ENCODE data around the gene MMRN1. TPM values are rescaled to one million over a fixed set of nuclear protein-coding genes. Genes with fewer than 3 reads are reported as not detected.

Gene MMRN1, protein sequence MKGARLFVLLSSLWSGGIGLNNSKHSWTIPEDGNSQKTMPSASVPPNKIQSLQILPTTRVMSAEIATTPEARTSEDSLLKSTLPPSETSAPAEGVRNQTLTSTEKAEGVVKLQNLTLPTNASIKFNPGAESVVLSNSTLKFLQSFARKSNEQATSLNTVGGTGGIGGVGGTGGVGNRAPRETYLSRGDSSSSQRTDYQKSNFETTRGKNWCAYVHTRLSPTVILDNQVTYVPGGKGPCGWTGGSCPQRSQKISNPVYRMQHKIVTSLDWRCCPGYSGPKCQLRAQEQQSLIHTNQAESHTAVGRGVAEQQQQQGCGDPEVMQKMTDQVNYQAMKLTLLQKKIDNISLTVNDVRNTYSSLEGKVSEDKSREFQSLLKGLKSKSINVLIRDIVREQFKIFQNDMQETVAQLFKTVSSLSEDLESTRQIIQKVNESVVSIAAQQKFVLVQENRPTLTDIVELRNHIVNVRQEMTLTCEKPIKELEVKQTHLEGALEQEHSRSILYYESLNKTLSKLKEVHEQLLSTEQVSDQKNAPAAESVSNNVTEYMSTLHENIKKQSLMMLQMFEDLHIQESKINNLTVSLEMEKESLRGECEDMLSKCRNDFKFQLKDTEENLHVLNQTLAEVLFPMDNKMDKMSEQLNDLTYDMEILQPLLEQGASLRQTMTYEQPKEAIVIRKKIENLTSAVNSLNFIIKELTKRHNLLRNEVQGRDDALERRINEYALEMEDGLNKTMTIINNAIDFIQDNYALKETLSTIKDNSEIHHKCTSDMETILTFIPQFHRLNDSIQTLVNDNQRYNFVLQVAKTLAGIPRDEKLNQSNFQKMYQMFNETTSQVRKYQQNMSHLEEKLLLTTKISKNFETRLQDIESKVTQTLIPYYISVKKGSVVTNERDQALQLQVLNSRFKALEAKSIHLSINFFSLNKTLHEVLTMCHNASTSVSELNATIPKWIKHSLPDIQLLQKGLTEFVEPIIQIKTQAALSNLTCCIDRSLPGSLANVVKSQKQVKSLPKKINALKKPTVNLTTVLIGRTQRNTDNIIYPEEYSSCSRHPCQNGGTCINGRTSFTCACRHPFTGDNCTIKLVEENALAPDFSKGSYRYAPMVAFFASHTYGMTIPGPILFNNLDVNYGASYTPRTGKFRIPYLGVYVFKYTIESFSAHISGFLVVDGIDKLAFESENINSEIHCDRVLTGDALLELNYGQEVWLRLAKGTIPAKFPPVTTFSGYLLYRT
- total RNA-seq (2.0 TPM), polyA plus RNA-seq (1 to 10 TPM; 1.1 to 4.1 (median 2.0) TPM)

DNA sequence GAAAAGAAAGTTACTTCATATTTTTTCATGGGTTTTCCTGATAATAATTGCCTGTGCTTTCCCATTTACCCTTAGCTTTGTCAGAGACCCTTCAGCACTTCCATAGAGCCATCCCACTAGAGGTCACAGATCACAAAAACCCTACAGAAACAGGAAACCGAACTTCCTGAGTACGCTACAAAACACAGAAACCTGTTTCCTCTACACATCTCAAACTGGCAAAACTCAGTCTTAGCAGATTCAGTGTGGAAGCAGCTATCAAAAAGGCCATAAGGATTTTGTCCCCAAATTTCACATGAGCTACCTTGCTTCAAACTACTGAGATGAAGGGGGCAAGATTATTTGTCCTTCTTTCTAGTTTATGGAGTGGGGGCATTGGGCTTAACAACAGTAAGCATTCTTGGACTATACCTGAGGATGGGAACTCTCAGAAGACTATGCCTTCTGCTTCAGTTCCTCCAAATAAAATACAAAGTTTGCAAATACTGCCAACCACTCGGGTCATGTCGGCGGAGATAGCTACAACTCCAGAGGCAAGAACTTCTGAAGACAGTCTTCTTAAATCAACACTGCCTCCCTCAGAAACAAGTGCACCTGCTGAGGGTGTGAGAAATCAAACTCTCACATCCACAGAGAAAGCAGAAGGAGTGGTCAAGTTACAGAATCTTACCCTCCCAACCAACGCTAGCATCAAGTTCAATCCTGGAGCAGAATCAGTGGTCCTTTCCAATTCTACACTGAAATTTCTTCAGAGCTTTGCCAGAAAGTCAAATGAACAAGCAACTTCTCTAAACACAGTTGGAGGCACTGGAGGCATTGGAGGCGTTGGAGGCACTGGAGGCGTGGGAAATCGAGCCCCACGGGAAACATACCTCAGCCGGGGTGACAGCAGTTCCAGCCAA is at the start of gene MMRN1:
TSS of gene MMRN1 (plus strand) at position 206 of the 902 bp plus-strand sequence. CDS start at position 324, 118 bp downstream.
- peaks cover 4 to 35% (median 17%) of the 10 kb centered on the region in 4 donors for H3K4me1 Mint-ChIP-seq
- no peaks in the 10 kb centered on the region for H3K9me3 Mint-ChIP-seq

DNA sequence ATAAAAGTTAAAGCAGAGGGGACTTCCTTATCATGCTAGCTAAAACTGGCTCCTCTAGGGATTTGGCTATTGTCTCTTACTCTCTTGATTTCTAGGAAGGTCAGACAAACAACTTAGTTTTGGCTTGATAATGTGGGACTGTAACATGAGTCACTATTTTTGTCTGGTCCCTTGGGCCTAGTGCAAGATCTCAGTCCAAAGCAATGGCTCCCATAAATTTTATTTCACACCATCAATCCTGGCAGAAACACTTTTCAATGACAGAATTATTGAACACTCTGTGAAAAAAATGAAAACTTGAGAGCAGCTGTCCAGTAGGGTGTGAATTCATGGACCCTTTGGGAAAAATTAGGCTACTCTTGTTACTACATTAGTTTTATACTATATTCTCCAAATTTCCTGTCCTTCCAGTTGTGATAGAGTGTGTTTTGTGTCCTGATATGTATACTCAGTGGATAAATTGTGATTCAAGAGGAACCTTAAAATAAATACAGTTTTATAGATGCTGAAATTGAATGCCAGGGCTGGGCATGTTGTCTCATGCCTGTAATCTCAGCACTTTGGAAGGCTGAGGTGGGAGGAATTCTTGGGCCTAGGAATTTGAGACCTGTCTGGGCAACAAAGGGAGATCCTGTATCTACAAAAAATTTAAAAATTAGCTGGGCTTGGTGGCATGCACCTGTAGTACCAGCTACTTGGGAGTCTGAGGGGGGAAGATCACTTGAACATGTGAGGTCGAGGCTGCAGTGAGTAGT is 46.9 kb upstream of the MMRN1 start:
- no peak for ATAC-seq (ENCODE audit: low read depth in 2 of 2)
- Mint-ChIP-seq H3K9me3 (peaks cover 0 to 6% (median 3%) of the 10 kb centered on the region in 7 donors), H3K4me3 (no peak overlapping the region), H3K4me1 (no peaks in the 10 kb centered on the region), H3K27me3 (peaks cover 12% of the 10 kb centered on the region), H3K27ac (no peak overlapping the region), H3K36me3 (no peaks in the 10 kb centered on the region)
- Histone ChIP-seq H3K4me1 (ENCODE audit: control insufficient read depth, insufficient read depth, low read length, poor library complexity, severe bottlenecking) (no peaks in the 10 kb centered on the region), H3K27me3 (ENCODE audit: control insufficient read depth, insufficient read depth, low read length) (no peaks in the 10 kb centered on the region), H3K36me3 (ENCODE audit: control insufficient read depth, insufficient read depth, low read length) (no peaks in the 10 kb centered on the region), H3K4me3 (ENCODE audit: low read depth, low read length) (no peak overlapping the region), H3K9me3 (ENCODE audit: control insufficient read depth in 2 of 2, low read length in 2 of 2) (no peaks in the 10 kb centered on the region), H3K27ac (ENCODE audit: insufficient read depth, low read length, poor library complexity, severe bottlenecking) (no peak overlapping the region)
- no peak for DNase-seq

More for the DNA sequence above, at the start of gene MMRN1:
- H3K27me3 Mint-ChIP-seq, result peaks cover 8% of the 10 kb centered on the region
- H3K4me3 ChIP-seq (ENCODE audit: low read depth, low read length), result peak within 1 kb of the TSS; percentile 78
- DNase-seq (peak in 1 of 3 donors; percentile 47), ATAC-seq (ENCODE audit: low read depth in 2 of 2) (peak; percentile 66 to 69)
- H3K27ac Mint-ChIP-seq, result peak within 1 kb of the TSS; percentile 73 to 89 (median 87)
- peak within 1 kb of the TSS; percentile 60 for H3K27ac ChIP-seq (ENCODE audit: insufficient read depth, low read length, poor library complexity, severe bottlenecking)
- H3K36me3 Mint-ChIP-seq, result no peaks in the 10 kb centered on the region
- peak within 1 kb of the TSS; percentile 34 to 94 (median 76) for H3K4me3 Mint-ChIP-seq
- H3K27me3 ChIP-seq (ENCODE audit: control insufficient read depth, insufficient read depth, low read length), result no peaks in the 10 kb centered on the region
- peaks cover 20% of the 10 kb centered on the region for H3K4me1 ChIP-seq (ENCODE audit: control insufficient read depth, insufficient read depth, low read length, poor library complexity, severe bottlenecking)
- no peaks in the 10 kb centered on the region for H3K36me3 ChIP-seq (ENCODE audit: control insufficient read depth, insufficient read depth, low read length)
- no peaks in the 10 kb centered on the region for H3K9me3 ChIP-seq (ENCODE audit: control insufficient read depth in 2 of 2, low read length in 2 of 2)

DNA sequence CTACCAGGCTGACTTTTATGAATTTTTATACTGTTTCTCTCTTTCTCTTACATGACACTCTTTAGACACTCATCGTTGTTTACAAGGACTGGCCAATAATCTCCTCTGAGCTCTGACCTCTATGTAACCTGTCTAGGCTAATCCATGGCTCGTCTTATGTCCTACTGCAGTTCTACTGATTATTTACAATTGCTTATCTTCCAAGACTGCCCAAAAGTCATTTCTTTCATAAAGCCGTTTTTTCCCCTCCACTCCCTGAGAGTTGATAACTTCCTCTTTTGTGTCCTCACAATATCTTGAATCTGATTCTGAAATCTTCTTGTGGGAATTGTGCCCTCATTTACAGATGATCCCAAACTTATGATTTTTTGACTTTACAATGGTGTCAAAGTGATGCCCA is 39.4 kb upstream of the MMRN1 start:
- peaks cover 0 to 4% (median 0%) of the 10 kb centered on the region in 4 donors for H3K4me1 Mint-ChIP-seq
- H3K4me3 Mint-ChIP-seq, result no peak overlapping the region
- no peaks in the 10 kb centered on the region for H3K9me3 ChIP-seq (ENCODE audit: control insufficient read depth in 2 of 2, low read length in 2 of 2)
- no peak overlapping the region for H3K27ac Mint-ChIP-seq
- H3K27me3 ChIP-seq (ENCODE audit: control insufficient read depth, insufficient read depth, low read length), result no peaks in the 10 kb centered on the region
- H3K27me3 Mint-ChIP-seq, result peaks cover 5% of the 10 kb centered on the region
- no peak overlapping the region for H3K27ac ChIP-seq (ENCODE audit: insufficient read depth, low read length, poor library complexity, severe bottlenecking)
- DNase-seq (no peak), ATAC-seq (ENCODE audit: low read depth in 2 of 2) (no peak)
- peaks cover 0 to 6% (median 2%) of the 10 kb centered on the region in 7 donors for H3K9me3 Mint-ChIP-seq
- H3K4me1 ChIP-seq (ENCODE audit: control insufficient read depth, insufficient read depth, low read length, poor library complexity, severe bottlenecking), result no peaks in the 10 kb centered on the region
- H3K36me3 ChIP-seq (ENCODE audit: control insufficient read depth, insufficient read depth, low read length), result no peaks in the 10 kb centered on the region
- no peak overlapping the region for H3K4me3 ChIP-seq (ENCODE audit: low read depth, low read length)
- H3K36me3 Mint-ChIP-seq, result no peaks in the 10 kb centered on the region

DNA sequence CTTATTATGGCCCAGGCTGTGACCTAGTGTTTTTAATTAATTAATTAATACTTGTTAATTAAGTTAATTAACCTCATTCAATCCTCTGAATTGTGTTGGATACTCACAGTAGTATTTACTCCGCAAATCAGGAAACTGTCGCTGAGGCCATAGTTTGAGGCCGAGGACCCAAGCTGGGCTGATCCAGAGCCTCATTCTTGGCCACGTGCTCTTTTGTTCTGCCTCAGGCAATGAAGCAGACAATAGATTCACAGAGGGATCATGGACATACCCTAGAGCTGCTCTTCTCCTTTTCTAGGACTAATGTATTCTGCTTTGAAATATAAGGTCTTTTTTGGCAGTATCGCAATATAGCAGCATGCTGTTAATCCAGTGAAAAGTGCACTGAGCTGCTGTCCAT is 33.7 kb upstream of the MMRN1 start:
- no peaks in the 10 kb centered on the region for H3K36me3 ChIP-seq (ENCODE audit: control insufficient read depth, insufficient read depth, low read length)
- no peaks in the 10 kb centered on the region for H3K9me3 ChIP-seq (ENCODE audit: control insufficient read depth in 2 of 2, low read length in 2 of 2)
- H3K4me3 ChIP-seq (ENCODE audit: low read depth, low read length), result no peak overlapping the region
- no peaks in the 10 kb centered on the region for H3K4me1 ChIP-seq (ENCODE audit: control insufficient read depth, insufficient read depth, low read length, poor library complexity, severe bottlenecking)
- H3K27me3 Mint-ChIP-seq, result peaks cover 15% of the 10 kb centered on the region
- peaks cover 0 to 5% (median 0%) of the 10 kb centered on the region in 7 donors for H3K9me3 Mint-ChIP-seq
- H3K27ac Mint-ChIP-seq, result no peak overlapping the region
- no peak overlapping the region for H3K4me3 Mint-ChIP-seq
- H3K27ac ChIP-seq (ENCODE audit: insufficient read depth, low read length, poor library complexity, severe bottlenecking), result no peak overlapping the region
- no peak for DNase-seq
- peaks cover 5% of the 10 kb centered on the region for H3K27me3 ChIP-seq (ENCODE audit: control insufficient read depth, insufficient read depth, low read length)
- peaks cover 0 to 4% (median 0%) of the 10 kb centered on the region in 4 donors for H3K4me1 Mint-ChIP-seq
- ATAC-seq (ENCODE audit: low read depth in 2 of 2), result no peak
- no peaks in the 10 kb centered on the region for H3K36me3 Mint-ChIP-seq

DNA sequence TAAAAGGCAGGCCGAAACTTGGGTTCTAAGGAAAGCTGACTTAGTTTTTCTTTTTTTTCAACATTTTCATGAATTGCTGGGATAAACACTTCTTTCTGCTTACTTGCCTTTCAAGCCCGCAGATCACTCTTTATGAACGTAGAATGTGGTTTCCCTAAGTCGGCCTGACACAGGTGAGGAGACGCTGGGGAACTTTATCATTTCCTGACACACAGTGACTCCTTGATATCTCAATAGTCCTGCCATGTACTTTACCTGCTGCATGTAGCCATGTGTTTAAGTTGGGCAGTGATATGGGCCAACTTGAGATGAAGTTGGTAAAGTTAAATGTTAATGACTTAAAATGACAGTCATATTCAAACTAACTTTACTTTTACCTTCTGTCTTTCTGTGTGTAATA is 31.1 kb upstream of the MMRN1 start:
- Histone ChIP-seq H3K27me3 (ENCODE audit: control insufficient read depth, insufficient read depth, low read length) (peaks cover 5% of the 10 kb centered on the region), H3K4me3 (ENCODE audit: low read depth, low read length) (no peak overlapping the region), H3K9me3 (ENCODE audit: control insufficient read depth in 2 of 2, low read length in 2 of 2) (no peaks in the 10 kb centered on the region), H3K27ac (ENCODE audit: insufficient read depth, low read length, poor library complexity, severe bottlenecking) (no peak overlapping the region), H3K4me1 (ENCODE audit: control insufficient read depth, insufficient read depth, low read length, poor library complexity, severe bottlenecking) (no peaks in the 10 kb centered on the region), H3K36me3 (ENCODE audit: control insufficient read depth, insufficient read depth, low read length) (no peaks in the 10 kb centered on the region)
- H3K4me1 Mint-ChIP-seq, result peaks cover 0 to 4% (median 0%) of the 10 kb centered on the region in 4 donors
- no peak overlapping the region for H3K27ac Mint-ChIP-seq
- DNase-seq, result no peak
- ATAC-seq (ENCODE audit: low read depth in 2 of 2), result no peak
- no peaks in the 10 kb centered on the region for H3K36me3 Mint-ChIP-seq
- H3K27me3 Mint-ChIP-seq, result peaks cover 24% of the 10 kb centered on the region
- H3K9me3 Mint-ChIP-seq, result peaks cover 0 to 7% (median 0%) of the 10 kb centered on the region in 7 donors
- H3K4me3 Mint-ChIP-seq, result no peak overlapping the region

DNA sequence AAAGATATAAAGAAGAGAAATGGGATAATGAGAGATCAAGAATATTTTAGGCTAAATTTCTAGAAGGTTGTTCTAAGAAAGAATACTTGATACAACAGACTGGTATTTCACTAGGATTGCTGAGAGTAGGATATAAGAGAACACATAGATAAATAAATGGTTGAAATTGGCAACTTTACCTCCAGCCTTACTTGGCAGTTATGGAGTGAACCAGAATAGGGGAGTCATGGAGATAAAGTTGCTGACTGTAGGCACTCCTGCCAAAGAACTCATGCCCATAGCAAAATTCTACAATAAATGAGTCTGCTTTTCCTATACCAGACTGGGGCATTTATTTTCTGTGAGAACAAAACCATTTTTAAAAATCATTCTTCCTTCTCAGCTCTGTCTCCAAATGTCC is 26.4 kb upstream of the MMRN1 start:
- Mint-ChIP-seq H3K27me3 (peaks cover 30% of the 10 kb centered on the region), H3K4me1 (no peaks in the 10 kb centered on the region), H3K36me3 (no peaks in the 10 kb centered on the region), H3K4me3 (no peak overlapping the region), H3K27ac (no peak overlapping the region), H3K9me3 (peaks cover 0 to 7% (median 0%) of the 10 kb centered on the region in 7 donors)
- Histone ChIP-seq H3K4me3 (ENCODE audit: low read depth, low read length) (no peak overlapping the region), H3K36me3 (ENCODE audit: control insufficient read depth, insufficient read depth, low read length) (no peaks in the 10 kb centered on the region), H3K4me1 (ENCODE audit: control insufficient read depth, insufficient read depth, low read length, poor library complexity, severe bottlenecking) (no peaks in the 10 kb centered on the region), H3K9me3 (ENCODE audit: control insufficient read depth in 2 of 2, low read length in 2 of 2) (no peaks in the 10 kb centered on the region), H3K27ac (ENCODE audit: insufficient read depth, low read length, poor library complexity, severe bottlenecking) (no peak overlapping the region), H3K27me3 (ENCODE audit: control insufficient read depth, insufficient read depth, low read length) (peaks cover 6% of the 10 kb centered on the region)
- DNase-seq, result no peak
- ATAC-seq (ENCODE audit: low read depth in 2 of 2), result no peak
